KMS-11 (cell line): Measurements from ENCODE around the gene SSTR5.

Experiments used
- H2AFZ ChIP-seq: fragments of 200-600 bp; sonication (generic); 2 replicates; pipeline ENCODE4 v1.6.1; 2016; ENCODE audit warnings: antibody characterized with exemption, mixed run types, low read depth
- H3K27ac ChIP-seq: fragments of 200-600 bp; sonication (generic); 2 replicates; pipeline ENCODE4 v1.6.1; 2016; ENCODE audit warnings: mild to moderate bottlenecking, mixed run types
- H3K27me3 ChIP-seq: fragments of 200-600 bp; sonication (generic); 2 replicates; pipeline ENCODE4 v1.6.1; 2017; ENCODE audit warnings: mild to moderate bottlenecking, low read depth, mixed run types, moderate library complexity; ENCODE audit not compliant: insufficient read depth
- H3K36me3 ChIP-seq: fragments of 200-600 bp; sonication (generic); 2 replicates; pipeline ENCODE4 v1.6.1; 2017; ENCODE audit warnings: mild to moderate bottlenecking, mixed run types; ENCODE audit not compliant: insufficient read depth
- H3K4me1 ChIP-seq: fragments of 200-600 bp; sonication (generic); 2 replicates; pipeline ENCODE4 v1.6.1; 2016; ENCODE audit warnings: mild to moderate bottlenecking, low read depth, mixed run types; ENCODE audit not compliant: poor library complexity, severe bottlenecking
- H3K4me2 ChIP-seq: fragments of 200-600 bp; sonication (generic); 2 replicates; pipeline ENCODE4 v1.7.0; 2016; ENCODE audit warnings: mild to moderate bottlenecking, mixed run types
- H3K4me3 ChIP-seq: fragments of 200-600 bp; sonication (generic); IDR thresholded peaks from 2 replicates; pipeline ENCODE4 v1.6.1; 2017; ENCODE audit warnings: low read depth, low read length, mixed read lengths; ENCODE audit not compliant: insufficient read depth
- H3K79me2 ChIP-seq: fragments of 200-600 bp; sonication (generic); 2 replicates; pipeline ENCODE4 v1.6.1; 2016; ENCODE audit warnings: low read depth, mixed run types; ENCODE audit not compliant: insufficient read depth
- H3K9ac ChIP-seq: fragments of 200-600 bp; sonication (generic); 2 replicates; pipeline ENCODE4 v1.6.1; 2016; ENCODE audit warnings: mild to moderate bottlenecking, mixed run types
- H4K20me1 ChIP-seq: fragments of 200-600 bp; sonication (generic); 2 replicates; pipeline ENCODE4 v1.6.1; 2016; ENCODE audit warnings: mild to moderate bottlenecking, mixed run types; ENCODE audit not compliant: insufficient read depth
- TF ChIP-seq, protein P1 (sequence below): fragments of 200-600 bp; sonication (generic); conservative IDR thresholded peaks from 2 replicates; pipeline ENCODE4 v1.6.1; 2017; ENCODE audit warnings: low read depth, mild to moderate bottlenecking, antibody characterized with exemption, low read length, moderate library complexity, mixed read lengths

The SSTR5 gene

DNA sequence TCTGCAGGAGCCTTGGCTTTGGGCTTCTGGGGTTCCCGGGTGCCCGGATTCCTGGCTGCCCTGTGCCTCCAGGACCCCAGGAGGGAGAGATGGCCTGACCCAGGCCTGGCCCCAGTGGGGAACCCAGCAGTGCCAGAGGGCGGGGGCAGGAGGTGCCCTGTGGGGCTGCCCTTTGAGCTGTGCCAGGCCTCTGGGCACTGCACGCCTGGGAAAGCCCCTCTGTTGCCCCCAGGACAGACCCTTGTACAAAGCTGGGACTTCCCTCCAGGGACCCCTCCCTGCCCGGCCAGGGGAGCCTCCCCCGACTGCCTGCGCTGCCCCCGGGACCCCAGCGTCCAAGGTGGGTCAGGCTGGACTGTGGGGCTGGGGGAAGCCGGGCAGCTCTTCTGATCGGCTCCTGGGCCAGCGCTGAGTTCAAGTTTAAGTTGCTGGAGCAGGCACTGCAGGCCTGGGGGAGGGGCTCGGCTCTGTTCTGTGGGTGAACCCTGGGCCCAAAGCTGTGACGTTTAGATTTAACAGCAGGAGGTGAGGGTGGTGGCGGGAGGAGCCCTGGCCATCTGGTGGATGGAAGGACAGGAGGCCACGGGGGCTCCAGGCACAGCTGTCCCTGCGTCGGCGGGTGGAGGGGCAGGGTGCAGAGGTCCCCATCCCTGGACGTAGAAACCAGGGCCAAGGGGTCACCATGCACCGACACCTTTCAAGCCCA is 51.1 kb downstream of the SSTR5 start:
- no peak overlapping the region for H3K9ac ChIP-seq
- H3K27ac ChIP-seq = no peak overlapping the region
- no peaks in the 10 kb centered on the region for H3K36me3 ChIP-seq
- H4K20me1 ChIP-seq = no peaks in the 10 kb centered on the region
- peaks cover 10% of the 10 kb centered on the region for H3K4me1 ChIP-seq
- no peak overlapping the region for H3K4me3 ChIP-seq
- peaks cover 97% of the 10 kb centered on the region for H3K27me3 ChIP-seq
- no peaks in the 10 kb centered on the region for H3K79me2 ChIP-seq
- no peak overlapping the region for H2AFZ ChIP-seq
- TF ChIP-seq, protein P1, sequence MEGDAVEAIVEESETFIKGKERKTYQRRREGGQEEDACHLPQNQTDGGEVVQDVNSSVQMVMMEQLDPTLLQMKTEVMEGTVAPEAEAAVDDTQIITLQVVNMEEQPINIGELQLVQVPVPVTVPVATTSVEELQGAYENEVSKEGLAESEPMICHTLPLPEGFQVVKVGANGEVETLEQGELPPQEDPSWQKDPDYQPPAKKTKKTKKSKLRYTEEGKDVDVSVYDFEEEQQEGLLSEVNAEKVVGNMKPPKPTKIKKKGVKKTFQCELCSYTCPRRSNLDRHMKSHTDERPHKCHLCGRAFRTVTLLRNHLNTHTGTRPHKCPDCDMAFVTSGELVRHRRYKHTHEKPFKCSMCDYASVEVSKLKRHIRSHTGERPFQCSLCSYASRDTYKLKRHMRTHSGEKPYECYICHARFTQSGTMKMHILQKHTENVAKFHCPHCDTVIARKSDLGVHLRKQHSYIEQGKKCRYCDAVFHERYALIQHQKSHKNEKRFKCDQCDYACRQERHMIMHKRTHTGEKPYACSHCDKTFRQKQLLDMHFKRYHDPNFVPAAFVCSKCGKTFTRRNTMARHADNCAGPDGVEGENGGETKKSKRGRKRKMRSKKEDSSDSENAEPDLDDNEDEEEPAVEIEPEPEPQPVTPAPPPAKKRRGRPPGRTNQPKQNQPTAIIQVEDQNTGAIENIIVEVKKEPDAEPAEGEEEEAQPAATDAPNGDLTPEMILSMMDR = no peak
- H3K4me2 ChIP-seq = no peak overlapping the region

DNA sequence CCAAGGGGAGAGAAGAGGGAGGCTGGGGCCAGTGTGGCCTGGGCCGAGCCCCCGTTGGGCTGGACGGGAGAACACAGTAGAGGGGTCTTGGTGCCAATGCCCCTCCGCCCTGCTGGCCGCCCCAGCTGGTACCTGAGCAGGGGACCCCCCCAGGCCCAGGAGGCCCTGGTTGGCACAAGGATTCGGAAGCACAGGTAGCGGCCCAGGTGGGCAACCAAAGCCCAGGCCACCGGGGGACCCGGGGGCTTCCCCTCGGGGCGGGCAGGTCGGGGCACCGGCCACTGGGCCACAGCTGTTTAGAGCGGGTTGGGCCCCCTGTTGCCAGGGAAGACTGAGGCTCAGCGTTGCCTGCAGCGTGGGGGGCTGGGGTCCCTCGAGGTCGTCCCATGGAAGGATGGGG is 51.7 kb downstream of the SSTR5 start:
- Histone ChIP-seq H4K20me1 (no peaks in the 10 kb centered on the region), H3K4me1 (peaks cover 10% of the 10 kb centered on the region), H2AFZ (no peak overlapping the region), H3K36me3 (no peaks in the 10 kb centered on the region), H3K4me3 (no peak overlapping the region), H3K27me3 (peaks cover 97% of the 10 kb centered on the region), H3K9ac (no peak overlapping the region), H3K27ac (no peak overlapping the region), H3K4me2 (no peak overlapping the region), H3K79me2 (no peaks in the 10 kb centered on the region)
- TF ChIP-seq, protein P1 = no peak

DNA sequence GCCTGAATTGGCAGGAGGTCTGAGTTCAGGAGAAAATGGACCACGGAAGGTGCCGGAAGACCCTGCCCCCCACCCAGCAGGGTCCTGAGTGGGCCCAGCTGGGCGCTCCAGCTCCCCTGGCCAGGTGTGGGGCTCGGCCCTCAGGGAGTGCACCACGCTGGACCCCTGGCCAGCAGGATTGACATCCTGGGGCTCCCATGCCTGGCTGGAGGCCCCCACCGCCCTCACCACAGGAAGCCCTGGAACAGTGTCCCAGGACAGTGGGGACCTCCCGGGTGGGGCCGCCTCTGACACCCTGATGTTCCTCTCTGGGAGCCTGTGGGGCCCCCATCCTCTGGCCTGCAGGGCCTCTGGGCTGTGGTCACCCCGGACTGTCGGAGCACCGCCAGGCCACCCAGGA is 52.2 kb downstream of the SSTR5 start:
- H4K20me1 ChIP-seq = no peaks in the 10 kb centered on the region
- peaks cover 97% of the 10 kb centered on the region for H3K27me3 ChIP-seq
- H2AFZ ChIP-seq = no peak overlapping the region
- no peak overlapping the region for H3K27ac ChIP-seq
- H3K4me3 ChIP-seq = no peak overlapping the region
- no peak overlapping the region for H3K9ac ChIP-seq
- TF ChIP-seq, protein P1 = no peak
- no peaks in the 10 kb centered on the region for H3K36me3 ChIP-seq
- H3K79me2 ChIP-seq = no peaks in the 10 kb centered on the region
- no peak overlapping the region for H3K4me2 ChIP-seq
- peaks cover 8% of the 10 kb centered on the region for H3K4me1 ChIP-seq

DNA sequence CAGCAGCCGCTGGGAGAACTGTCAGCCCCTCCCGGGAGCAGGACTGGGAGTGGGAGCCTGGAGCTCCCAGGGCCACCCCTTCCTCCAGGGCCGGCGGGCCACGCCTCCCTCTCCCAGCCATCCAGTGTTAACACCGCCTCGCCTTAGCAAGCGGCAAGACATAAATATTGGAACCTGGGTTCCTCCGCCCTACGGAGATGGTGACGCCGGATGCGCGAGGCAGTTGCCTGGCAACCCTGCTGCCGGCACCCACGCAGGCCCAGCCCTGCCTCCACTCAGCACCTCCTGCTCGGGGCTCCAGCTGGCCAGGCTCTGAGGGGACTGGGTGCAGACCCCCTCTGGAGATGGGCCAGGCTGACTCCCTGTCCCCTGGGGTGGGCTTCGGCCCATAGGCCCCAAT is 52.9 kb downstream of the SSTR5 start:
- Histone ChIP-seq H3K27me3 (peaks cover 97% of the 10 kb centered on the region), H2AFZ (no peak overlapping the region), H3K79me2 (no peaks in the 10 kb centered on the region), H3K27ac (no peak overlapping the region), H3K4me3 (no peak overlapping the region), H3K4me1 (peaks cover under 1% of the 10 kb centered on the region), H3K9ac (no peak overlapping the region), H3K36me3 (no peaks in the 10 kb centered on the region), H4K20me1 (no peaks in the 10 kb centered on the region), H3K4me2 (no peak overlapping the region)
- TF ChIP-seq, protein P1 = no peak
